Raji (cell line): Measurements from ENCODE around the gene DDX17.

Experiments used
- POLR2A ChIP-seq: IDR thresholded peaks from 2 replicates; pipeline ENCODE4 v1.6.1; 2011; ENCODE audit warnings: low read depth, low read length, control low read depth; ENCODE audit not compliant: insufficient read depth

DDX17 gene

GRCh38 chr22:38481871-38482332 is 24.2 kb downstream of the DDX17 start:
- TF ChIP-seq POLR2A, result no peak

- no peak for TF ChIP-seq POLR2A
Observed at GRCh38 chr22:38481162-38481870, 24.8 kb downstream of the DDX17 start.

GRCh38 chr22:38479096-38479837 is 26.8 kb downstream of the DDX17 start:
- no peak for TF ChIP-seq POLR2A

GRCh38 chr22:38477585-38477984 is 28.5 kb downstream of the DDX17 start:
- TF ChIP-seq POLR2A, result no peak

- TF ChIP-seq POLR2A, result no peak
Observed at GRCh38 chr22:38474003-38474607, 32.0 kb downstream of the DDX17 start.

- no peak for TF ChIP-seq POLR2A
Observed at GRCh38 chr22:38471237-38471636, 34.9 kb downstream of the DDX17 start.

- TF ChIP-seq POLR2A, result no peak
Observed at GRCh38 chr22:38469306-38469781, 36.8 kb downstream of the DDX17 start.

GRCh38 chr22:38468443-38469305 is 37.4 kb downstream of the DDX17 start:
- TF ChIP-seq POLR2A, result no peak

- TF ChIP-seq POLR2A, result no peak
Observed at GRCh38 chr22:38467904-38468442, 38.1 kb downstream of the DDX17 start, which contains the start of gene KDELR3. KDELR3 (plus strand) TSS chr22:38468096; CDS start chr22:38468234, 138 bp downstream.

- no peak for TF ChIP-seq POLR2A
Observed at GRCh38 chr22:38467438-38467903, 38.6 kb downstream of the DDX17 start.

- TF ChIP-seq POLR2A, result no peak
Observed at GRCh38 chr22:38465673-38466490, 40.2 kb downstream of the DDX17 start.

- TF ChIP-seq POLR2A, result no peak
Observed at GRCh38 chr22:38464992-38465672, 41.0 kb downstream of the DDX17 start.
